Inferior parietal cortex (tissue), 1 donor: Measurements from ENCODE around the gene CES4A.
A peak's percentile ranks its signal among the peaks of the same experiment; 100 is the strongest.
"Not testable (repeated sequence)": the region's sequence is repeated elsewhere in the genome, so short reads cannot be mapped to it uniquely, and the experiment has no call there.

Experiments
- DNase-seq: peaks from one replicate; pipeline ENCODE4 v3.0.0-alpha.2; 2016; ENCODE audit errors: extremely low spot score

CES4A gene

DNA sequence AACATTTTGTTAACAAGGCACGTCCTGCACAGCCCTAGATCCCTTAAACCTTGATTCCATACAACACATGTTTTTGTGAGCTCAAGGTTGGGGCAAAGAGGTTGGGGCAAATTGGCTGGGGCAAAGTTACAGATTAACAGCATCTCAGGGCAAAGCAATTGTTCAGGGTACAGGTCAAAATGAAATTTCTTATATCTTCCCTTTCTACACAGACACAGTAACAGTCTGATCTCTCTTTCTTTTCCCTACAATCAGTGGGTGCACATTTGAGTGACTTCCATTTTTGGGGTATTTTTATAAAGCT lies 32.3 kb upstream of the CES4A start:
- DNase-seq: not testable (repeated sequence)

DNA sequence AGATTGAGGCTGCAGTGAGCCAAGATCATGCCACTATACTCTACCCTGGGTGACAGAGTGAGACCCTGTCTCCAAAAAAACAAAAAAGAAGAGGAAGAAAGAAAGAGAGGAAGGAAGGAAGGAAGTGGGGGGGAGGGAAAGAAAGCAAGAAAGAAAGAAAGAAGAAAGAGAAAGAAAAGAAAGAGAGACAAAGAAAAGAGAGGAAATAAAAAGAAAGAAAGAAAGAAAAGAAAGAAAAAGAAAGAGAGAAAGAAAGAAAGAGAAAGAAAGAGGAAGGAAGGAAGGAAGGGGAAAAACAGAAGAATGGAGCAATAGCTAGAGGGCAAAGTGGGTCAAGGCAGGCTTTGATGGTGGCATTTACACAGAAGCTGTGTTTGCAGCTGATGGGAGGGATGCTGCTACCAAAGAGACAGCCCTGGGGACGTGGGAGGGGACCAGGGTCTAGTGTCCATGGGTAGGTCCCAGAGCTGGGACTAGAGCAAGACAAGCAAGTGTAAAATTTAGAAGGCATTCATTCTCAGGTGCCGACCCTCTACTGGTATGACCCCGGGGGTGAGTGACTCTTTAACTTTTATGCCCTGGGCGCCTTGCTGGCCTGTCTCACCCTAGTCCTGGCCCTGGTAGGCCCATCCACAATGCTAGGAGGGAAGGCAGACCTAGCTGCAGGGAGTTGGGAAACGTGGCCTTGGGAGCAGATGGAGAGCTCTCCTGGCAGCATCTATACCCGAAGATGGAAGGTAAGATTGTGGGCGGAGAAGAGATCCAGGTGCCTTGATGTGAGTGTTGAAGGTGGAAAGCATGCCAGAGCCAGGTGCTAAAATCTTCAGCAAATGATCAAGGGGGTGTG lies 29.3 kb upstream of the CES4A start:
- DNase-seq: no peak

DNA sequence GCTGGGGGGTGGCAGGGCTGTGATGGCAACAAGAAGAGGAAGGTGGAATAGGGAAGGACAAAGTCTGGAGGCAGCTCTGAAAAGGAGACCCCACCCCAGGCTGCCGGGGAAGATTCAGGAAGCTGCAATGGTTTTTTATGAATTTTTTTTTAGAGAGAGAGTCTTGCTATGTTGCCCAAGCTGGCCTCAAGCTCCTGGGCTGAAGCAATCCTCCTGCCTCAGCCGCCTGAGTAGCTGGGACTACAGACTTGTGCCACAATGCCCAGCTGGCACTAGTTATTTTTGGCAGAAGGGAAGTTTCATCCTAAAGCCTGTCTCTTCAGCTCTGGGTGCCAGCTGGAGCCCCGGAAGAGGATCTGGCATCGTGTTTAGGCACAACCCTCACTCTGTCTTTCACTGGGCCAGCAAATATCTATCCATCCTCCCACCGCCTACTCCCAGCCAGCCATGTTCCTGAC lies 28.7 kb upstream of the CES4A start:
- DNase-seq: peak; percentile 45

DNA sequence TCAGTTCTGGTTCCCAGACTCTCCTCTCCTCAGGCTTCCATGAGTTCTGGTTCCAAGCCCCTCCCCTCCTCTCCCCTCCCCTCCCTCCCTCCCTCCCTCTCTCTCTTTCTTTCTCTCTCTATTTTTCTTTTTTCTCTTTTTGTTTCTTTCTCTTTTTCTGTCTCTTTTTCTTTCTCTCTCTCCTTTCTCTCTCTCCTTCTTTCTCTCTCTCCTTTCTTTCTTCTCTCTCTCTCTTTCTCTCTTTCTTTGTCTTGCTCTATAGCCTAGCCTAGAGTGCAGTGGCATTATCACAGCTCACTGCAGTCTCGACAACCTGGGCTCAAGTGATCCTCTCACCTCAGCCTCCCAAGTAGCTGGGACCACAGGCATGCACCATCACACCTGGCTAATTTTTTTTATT lies 28.1 kb upstream of the CES4A start:
- no peak for DNase-seq

DNA sequence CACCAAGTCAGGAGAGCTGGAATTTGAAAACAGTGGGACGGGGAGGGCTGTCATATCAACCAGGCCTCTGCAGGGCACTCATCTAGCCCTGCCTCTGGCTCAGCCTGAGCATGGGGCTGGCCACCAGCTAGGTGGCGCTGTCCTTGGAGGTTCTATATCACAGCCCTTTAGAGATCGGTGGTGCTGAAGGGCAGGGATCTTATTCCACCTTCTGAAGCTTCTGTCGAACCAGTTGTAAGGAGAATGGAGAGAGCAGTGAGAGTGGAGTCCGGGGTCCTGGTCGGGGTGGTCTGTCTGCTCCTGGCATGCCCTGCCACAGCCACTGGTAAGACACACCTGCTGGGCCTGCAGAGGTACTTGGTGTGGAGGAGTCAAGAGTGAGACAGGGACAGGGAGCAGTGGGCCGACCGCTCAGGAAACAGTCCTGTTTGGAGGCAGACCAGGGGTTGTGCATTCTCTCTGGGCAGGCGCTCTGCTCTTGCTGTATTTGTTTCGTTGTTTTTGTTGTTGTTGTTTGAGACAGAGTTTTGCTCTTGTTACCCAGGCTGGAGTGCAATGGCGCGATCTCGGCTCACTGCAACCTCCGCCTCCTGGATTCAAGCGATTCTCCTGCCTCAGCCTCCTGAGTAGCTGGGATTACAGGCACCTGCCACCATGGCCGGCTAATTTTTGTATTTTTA lies 27.2 kb upstream of the CES4A start, which contains the start of gene CES3:
Gene CES3 (plus strand): TSS at position 202 of the 680 bp plus-strand sequence. CDS start 42 bp downstream, at position 244.
- DNase-seq: peak; percentile 53

DNA sequence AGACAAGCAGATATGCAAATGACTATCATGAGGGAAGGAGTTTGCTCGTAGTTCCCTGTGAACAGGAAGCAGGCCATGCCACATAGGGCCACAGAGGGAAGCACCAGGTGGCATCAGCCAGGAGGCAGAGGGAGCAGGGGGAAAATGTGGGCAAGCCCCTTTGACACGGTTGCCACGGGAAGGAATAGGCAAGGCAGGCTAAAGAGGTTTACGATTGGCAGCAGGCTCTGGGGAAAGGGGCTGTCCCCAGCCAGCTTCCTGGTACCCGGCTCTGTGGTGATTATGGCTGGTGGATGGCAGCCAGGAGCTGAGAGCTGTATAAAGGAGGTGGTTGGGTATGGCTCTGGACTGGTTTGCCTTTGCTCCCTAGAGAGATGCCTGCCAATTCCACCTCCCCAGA lies 26.5 kb upstream of the CES4A start:
- DNase-seq: no peak

DNA sequence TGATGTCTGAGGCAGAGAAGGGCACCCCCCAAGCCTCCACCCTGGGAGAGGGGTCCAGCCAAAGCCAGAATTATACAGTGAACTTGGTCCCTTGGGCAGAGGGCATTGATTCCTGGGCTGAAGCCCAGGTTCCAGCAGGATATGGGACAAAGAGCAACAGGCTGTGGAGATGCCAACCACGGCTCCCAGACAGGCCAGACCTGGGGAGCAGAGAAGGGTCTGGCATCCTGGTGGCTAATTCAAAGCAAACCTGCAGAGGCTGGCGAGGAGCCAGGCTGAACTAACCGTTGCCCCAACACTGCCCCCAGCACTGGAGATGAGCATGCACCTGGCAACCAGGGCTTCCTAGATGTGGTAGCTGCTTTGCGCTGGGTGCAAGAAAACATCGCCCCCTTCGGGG lies 24.3 kb upstream of the CES4A start:
- no peak for DNase-seq

DNA sequence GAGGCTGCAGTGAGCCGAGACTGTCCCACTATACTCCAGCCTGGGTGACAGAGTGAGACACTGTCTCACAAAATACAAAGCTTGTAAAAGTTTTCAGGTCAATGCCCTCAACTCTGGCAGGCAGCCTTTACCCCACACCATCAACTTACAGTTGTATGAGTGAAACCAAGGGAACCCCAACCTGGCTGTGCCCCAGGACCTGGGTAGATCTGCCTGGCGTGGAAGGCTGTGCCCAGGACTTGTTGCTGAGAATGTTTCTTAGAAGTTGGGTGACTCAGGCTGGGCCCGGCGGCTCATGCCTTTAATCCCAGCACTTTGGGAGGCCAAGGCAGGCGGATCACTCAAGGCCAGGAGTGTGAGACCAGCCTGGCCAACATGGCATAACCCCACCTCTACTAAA lies 19.5 kb upstream of the CES4A start:
- DNase-seq: no peak

DNA sequence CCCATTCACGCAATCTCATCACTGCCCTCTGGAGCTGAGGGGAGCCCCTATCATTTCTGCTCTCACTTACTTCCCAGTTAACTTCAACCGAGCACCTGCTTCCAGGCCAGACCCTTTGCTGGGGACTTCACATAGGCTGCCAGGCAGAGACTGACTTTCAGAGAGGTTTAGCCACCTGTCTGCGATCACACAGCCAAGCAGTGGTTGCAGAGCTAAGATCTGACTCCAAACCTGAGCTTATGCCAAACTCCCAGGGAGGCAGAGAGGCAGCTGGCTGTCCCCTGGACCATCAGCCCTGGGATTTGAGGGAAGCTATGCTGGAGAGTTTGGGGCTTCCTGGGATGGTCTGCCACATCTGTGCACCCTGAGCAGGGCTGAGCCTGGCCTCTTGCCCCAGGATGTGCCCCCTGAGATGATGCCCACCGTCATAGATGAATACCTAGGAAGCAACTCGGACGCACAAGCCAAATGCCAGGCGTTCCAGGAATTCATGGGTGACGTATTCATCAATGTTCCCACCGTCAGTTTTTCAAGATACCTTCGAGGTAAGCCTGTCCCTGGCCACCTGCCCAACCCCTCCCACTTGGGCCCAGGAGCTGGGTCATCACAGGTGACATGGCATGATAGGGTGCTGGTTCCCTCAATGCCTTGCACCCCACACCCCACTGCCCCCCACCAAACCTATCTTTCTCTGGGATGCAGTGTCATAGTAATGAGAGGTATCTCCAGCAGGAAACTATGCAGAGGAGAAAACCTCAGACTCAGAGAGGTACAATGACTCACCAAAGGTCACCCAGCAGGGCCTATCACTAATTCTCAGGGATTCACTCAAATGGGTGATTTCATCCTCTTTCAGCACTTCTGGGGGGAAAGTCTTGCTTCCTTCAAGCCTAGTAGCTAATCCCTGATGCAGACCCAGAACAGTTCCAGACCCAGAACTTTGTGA lies 17.3 kb upstream of the CES4A start:
- DNase-seq: no peak

DNA sequence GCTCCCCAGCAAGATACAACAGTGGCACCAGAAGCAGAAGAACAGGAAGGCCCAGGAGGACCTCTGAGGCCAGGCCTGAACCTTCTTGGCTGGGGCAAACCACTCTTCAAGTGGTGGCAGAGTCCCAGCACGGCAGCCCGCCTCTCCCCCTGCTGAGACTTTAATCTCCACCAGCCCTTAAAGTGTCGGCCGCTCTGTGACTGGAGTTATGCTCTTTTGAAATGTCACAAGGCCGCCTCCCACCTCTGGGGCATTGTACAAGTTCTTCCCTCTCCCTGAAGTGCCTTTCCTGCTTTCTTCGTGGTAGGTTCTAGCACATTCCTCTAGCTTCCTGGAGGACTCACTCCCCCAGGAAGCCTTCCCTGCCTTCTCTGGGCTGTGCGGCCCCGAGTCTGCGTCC lies 15.4 kb upstream of the CES4A start:
- no peak for DNase-seq

DNA sequence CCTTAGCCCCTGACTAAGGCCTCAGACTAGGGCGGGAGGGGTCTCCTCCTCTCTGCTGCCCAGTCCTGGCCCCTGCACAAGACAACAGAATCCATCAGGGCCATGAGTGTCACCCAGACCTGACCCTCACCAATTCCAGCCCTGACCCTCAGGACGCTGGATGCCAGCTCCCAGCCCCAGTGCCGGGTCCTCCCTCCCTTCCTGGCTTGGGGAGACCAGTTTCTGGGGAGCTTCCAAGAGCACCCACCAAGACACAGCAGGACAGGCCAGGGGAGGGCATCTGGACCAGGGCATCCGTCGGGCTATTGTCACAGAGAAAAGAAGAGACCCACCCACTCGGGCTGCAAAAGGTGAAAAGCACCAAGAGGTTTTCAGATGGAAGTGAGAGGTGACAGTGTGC lies 14.7 kb upstream of the CES4A start:
- no peak for DNase-seq

DNA sequence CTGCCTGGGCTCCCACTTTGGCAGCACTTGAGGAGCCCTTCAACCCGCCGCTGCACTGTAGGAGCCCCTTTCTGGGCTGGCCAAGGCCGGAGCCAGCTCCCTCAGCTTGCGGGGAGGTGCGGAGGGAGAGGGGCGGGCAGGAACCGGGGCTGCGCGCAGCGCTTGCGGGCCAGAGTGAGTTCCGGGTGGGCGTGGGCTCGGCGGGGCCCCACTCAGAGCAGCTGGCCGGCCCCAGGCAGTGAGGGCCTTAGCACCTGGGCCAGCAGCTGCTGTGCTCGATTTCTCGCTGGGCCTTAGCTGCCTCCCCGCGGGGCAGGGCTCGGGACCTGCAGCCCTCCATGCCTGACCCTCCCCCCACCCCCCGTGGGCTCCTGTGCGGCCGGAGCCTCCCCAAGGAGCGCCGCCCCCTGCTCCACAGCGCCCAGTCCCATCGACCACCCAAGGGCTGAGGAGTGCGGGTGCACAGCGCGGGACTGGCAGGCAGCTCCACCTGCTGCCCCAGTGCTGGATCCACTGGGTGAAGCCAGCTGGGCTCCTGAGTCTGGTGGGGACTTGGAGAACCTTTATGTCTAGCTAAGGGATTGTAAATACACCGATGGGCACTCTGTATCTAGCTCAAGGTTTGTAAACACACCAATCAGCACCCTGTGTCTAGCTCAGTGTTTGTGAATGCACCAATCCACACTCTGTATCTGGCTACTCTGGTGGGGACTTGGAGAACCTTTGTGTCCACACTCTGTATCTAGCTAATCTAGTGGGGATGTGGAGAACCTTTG lies 14.0 kb upstream of the CES4A start:
- not testable (repeated sequence) for DNase-seq

DNA sequence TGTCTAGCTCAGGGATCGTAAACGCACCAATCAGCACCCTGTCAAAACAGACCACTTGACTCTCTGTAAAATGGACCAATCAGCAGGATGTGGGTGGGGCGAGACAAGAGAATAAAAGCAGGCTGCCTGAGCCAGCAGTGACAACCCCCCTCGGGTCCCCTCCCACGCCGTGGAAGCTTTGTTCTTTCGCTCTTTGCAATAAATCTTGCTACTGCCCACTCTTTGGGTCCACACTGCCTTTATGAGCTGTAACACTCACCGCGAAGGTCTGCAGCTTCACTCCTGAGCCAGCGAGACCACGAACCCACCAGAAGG lies 13.5 kb upstream of the CES4A start:
- DNase-seq: not testable (repeated sequence)

DNA sequence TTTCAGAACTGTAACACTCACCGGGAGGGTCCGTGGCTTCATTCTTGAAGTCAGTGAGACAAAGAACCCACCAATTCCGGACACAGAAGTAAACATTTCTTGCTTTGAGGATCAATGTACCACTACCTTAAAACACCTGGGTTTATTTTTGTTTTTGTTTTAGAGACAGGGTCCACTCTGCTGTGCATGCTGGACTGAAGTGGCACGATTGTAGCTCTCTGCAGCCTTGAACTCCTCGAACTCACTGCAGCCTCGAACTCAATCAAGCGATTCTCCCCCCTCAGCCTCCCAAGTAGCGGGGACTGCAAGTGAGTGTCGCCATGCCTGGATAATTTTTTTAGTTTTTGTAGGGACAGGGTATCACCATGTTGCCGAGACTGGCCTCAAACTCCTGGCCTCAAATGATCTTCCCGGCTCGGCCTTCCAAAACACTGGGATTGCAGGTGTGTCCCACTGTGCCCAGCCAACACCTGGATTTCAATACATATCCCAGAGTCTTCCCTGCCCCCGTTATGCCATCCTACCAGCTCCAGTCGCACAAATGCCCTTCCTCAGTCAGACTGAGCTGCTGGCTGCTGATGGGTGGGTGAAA lies 13.0 kb upstream of the CES4A start:
- no peak for DNase-seq

DNA sequence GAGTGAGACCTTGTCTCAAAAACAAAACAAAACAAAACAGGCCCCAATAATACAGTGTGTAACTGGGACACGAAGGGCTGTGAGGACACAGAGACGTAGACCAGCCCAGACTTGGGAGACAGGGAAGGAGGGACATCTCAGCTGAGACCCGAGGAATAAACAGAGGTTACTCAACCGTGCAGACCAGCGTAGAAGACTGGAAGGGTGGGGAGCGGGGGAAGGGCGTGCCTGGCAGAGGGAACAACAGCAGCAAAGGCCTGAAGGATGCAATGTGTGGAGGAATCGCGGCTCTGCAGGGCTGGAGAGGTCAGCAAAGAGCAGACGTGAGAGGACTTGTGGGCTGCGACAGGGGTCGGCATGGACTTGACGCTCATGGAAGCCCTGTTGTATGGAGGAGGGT lies 11.6 kb upstream of the CES4A start:
- DNase-seq: no peak

DNA sequence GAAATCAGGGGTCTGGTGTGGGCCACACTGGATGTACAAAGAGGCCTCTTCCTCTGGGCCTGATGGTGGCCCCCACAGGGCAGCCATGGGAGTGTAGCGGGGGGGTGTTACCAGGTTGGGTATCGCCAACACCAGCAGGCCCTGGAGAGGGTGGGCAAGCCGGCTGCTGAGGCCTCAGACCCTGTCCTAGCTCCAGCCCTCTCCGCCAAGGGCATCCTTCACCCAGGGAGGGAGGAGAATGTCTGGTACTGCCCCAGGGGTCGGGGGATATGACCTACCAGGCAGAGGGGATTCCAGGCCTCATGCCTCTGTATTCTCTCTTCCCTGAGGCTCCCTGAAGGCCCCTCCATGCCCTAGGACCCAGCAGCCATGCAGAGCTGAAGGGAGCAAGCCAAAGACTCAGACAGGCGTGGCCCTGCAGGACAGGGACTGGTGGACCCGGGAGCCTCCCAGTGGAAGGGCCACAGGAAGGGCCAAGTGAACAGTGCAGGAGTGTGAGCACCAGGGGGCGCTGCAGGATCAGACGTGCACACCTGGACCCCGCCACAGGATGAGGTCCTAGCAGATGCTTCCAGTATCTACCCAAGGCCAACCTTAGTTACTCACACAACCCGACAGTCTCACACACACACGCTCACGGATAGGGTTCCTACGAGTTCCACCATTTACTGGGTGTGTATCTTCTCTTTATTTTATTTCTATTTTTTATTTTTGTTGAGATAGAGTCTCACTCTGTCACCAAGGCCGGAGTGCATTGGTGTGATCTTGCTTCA lies 10.9 kb upstream of the CES4A start:
- DNase-seq: peak; percentile 90

DNA sequence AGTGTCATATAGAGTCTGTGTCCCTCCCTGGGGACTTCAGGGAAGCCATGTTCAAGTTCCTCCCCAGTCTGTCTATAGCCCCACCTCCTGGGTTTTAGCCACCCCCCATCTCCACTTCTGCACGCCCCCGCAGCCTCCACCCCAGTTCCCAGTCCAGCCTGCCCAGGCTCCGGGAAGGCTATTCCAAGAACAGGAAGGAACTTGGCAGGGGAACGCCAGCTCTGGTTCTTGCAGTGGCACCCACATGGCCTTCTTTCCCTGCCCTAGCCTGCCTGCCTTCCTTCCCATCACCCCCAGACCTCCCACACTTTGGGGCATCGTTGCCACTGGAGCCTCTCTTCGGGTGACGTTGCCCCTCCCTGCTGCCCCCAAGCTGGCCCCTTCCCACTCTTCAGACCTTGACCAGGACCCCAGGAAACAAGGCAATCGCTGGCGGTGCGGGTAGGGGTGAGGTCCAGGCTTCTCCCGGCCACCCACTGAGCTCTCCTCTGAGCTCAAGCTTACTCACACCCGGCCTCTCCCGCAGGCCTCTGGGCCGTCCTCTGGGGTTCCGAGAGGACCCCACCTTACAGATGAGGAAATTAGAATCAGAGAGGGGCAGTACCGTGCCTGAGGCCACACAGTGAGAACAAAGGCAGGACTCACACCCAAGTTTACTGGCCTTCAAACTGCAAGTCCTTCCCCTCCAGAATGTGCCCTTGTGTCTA lies 9.2 kb upstream of the CES4A start:
- no peak for DNase-seq

DNA sequence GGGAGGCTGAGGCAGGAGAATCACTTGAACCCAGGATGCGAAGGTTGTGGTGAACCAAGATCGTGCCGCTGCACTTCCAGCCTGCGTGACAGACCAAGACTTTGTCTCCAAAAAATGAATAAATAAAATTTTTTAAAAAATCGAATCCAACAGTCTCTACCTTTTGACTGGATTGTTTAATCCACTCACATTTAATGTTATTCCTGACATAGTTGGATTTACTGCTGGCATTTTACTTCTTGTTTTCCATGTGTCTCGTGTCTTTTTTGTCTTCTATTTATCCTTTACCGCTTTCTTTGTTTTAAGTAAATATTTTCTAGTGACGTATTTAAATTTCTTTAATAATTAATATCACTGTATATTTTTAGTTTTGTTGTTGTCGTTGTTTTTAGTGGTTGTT lies 5.4 kb upstream of the CES4A start:
- no peak for DNase-seq

DNA sequence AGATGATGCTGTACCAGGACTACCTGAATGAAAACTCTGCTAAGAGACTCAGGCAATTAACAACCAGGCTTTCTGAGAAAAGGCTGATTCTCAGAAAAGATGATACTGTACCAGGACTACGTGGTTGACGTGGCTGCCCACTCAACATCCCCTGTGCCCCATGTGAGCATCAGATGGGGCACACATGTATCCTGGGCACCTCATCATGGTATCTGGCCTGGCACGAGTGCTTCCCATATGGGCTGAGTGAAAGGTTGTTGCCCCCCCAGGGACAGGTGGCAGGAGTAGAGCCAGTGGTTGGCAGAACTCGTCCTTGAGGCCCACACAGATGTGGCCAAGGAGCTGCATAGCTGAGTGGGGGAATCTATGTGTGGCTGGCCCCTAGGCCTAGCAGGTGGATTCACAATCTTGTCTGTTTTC lies 3.5 kb upstream of the CES4A start:
- DNase-seq: no peak

DNA sequence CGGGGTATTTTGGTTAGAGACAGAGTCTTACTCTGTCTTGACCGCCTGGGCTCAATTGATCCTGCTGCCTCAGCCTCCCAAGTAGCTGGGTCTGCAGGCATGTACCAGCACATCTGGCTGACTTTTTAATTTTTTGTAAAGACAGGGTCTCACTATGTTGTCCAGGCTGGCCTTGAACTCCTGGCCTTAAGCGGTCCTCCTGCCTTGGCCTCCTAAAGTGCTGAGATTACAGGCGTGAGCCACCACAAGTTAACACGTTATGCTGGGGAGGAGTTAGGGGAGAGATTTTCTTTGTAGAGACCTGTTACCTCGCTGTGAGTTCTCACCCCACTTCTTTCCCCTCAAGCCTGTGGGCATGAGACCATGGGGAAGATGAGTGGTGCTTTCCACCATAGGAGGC lies 1.8 kb upstream of the CES4A start:
- DNase-seq: no peak
